ENCODE results near the gene ITPRIP.

The ITPRIP gene

DNA sequence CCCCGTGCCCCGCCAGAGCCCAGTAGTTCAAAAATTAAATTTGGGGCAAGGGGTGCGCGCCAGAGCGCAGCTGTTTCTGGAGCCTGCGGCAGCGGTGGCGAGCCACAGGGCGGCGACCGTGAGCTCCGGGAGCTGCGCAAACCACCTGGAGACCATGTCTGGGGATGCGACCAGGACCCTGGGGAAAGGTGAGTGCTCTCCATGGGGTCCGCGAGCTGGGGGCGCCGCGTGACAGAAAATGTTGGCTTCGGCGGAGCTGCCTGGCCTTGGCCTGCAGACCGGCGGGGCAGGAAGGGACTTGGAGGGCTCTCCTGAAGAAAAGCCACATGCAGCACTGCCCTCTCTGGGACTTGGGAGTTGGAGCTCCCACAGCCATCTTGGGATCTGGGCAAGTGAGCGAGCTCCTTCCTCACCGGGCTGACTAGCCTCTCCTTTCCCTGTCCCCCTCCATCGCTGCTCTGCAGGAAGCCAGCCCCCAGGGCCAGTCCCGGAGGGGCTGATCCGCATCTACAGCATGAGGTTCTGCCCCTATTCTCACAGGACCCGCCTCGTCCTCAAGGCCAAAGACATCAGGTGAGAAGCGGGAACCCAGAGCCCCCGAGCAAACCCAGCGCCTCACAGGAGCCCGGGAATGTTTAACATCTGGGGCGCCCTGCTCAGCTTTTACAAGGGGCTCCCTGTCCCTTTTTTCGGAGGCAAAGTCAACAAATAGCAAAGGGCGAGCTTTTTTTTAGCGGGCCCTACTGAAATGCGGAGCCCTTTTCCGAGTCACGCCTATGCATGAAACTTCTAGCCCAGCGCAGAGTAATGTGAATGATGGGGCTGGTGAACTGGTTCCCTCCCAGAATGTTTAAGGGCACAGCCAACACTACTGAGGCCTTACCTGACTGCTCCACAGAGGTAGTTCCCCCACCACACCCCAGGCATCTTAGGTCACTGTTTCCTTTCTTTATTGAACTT, 63.2 kb downstream of the ITPRIP start:
- DNase-seq (ENCODE audit: insufficient read length, low spot score) (peak; percentile 60), FAIRE-seq (peak; percentile 72)

DNA sequence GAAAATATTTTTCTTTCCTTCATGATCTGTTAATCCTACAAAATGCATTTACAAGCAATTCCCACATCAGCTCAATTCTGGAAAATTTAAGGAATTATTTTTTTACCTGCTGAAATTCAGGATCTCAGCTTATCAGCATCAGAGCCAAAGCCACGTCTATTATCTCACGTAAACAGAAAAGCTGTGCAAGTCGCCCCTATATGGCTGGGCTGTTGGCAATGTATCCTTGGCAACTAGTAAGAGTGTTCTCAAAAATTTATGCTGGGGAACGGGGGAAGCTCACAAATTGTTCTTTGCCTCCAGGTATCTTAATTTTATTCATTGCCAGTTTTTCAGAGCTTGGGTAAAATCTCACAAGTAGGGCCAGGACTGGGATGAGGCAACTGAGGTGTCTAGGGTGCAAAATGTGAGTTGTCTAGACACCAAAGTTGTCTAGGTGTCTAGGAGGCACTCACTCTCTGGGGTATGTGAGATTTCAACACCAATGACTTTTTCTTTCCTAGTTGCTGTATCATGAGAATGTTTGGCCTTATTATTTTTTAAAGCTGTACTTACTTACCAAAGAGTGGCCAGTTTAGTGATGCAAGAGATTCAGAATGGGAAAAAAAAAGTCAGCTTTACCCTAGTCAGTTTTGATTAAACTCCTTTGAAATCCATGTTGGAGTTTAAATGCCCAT, 64.2 kb downstream of the ITPRIP start:
- FAIRE-seq, result no peak
- DNase-seq (ENCODE audit: insufficient read length, low spot score), result no peak
- TF ChIP-seq TAF1 (IDR thresholded peaks at IDR 0.05; ENCODE audit: low read depth, low read length) (no peak), POU2F2 (IDR thresholded peaks at IDR 0.05; ENCODE audit: low read depth, low read length) (no peak), POLR2AphosphoS5 (IDR thresholded peaks at IDR 0.05; ENCODE audit: low read depth, low read length) (no peak), POLR2A (IDR thresholded peaks at IDR 0.05; ENCODE audit: low read depth, low read length) (no peak)

More for the DNA sequence above, 63.2 kb downstream of the ITPRIP start:
- no peak for TF ChIP-seq POLR2A (IDR thresholded peaks at IDR 0.05; ENCODE audit: low read depth, low read length)
- no peak for TF ChIP-seq SPI1 (IDR thresholded peaks at IDR 0.05; ENCODE audit: low read depth, low read length)
- no peak for TF ChIP-seq POLR2AphosphoS5 (IDR thresholded peaks at IDR 0.05; ENCODE audit: low read depth, low read length)

DNA sequence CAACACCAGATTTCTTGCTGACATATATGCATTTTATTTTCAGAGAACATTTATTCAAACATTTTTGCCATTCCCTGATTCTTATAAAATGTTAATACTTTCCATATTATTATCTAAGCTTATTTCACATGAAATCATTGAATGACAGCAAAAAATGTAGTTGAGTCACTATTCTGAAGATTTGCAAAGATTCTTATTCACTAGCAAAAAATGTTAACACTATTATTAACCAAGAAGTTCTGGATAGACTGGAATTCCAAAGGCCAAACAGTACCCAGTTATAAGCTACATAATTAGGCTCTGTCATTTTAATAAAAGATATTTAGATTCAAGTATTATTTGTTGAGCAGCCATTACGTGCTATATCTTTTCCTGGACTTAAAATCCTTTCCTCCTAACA, 65.0 kb downstream of the ITPRIP start:
- DNase-seq (ENCODE audit: insufficient read length, low spot score) (no peak), FAIRE-seq (no peak)
- TF ChIP-seq TAF1 (IDR thresholded peaks at IDR 0.05; ENCODE audit: low read depth, low read length), result no peak
- TF ChIP-seq SPI1 (IDR thresholded peaks at IDR 0.05; ENCODE audit: low read depth, low read length), result no peak
- no peak for TF ChIP-seq POU2F2 (IDR thresholded peaks at IDR 0.05; ENCODE audit: low read depth, low read length)
- TF ChIP-seq PAX5 (IDR thresholded peaks at IDR 0.05; ENCODE audit: insufficient read depth, low read length, severe bottlenecking), result no peak
- TF ChIP-seq POLR2AphosphoS5 (IDR thresholded peaks at IDR 0.05; ENCODE audit: low read depth, low read length), result no peak
- no peak for TF ChIP-seq POLR2A (IDR thresholded peaks at IDR 0.05; ENCODE audit: low read depth, low read length)

DNA sequence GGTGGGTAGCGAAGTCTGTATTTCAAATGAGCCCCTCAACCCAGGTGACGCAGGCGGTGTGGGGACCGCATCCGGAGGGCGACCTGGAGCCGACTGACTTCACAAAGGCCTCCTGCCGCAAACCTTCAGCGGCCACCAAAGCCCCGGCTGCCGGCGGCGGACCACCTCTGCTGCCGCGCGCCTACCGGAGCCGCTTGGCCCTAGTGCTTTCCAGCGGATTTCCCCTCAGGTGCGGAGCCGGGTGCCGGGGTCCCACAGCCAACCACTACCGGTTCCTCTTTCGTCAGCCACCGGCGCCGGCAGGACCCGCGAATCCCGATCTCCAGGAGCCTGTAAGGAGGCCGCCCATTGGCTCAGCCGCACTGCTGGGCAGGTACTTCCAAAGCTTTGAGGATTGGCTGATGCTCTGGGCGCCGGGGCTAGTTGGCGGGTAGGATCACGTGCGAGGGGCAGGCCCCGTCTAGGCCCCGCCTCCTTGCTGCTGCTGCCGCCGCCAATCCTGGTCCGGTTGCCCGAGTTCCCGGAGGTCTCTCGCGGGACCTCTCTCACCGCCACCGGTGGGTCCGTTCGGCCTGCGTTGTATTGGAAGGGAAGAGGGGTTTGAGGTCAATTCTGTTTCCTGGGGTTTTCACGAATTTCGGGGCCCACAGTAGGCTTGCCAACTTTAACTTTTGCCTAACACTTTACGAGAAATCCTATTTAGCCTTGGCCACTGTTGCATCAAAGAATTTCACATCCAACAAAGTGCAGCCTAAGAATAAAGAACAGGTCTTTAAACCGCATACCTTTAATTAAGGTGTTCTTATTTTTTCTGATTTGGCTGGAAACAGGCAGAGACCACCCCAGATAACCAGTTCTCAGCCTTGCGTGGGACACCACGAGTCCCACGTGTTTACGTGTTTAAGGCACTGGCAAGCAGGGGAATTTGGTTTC, 69.3 kb downstream of the ITPRIP start, which contains the start of gene GSTO2:
TSS of gene GSTO2 (plus strand) at position 472 of the 933 bp plus-strand sequence. CDS start 5,732 bp downstream, outside the sequence.
- DNase-seq (ENCODE audit: insufficient read length, low spot score) (peak; percentile 98), FAIRE-seq (peak; percentile 98)
- TF ChIP-seq SPI1 (IDR thresholded peaks at IDR 0.05; ENCODE audit: low read depth, low read length) (peak; percentile 72), TAF1 (IDR thresholded peaks at IDR 0.05; ENCODE audit: low read depth, low read length) (peak; percentile 67), PAX5 (IDR thresholded peaks at IDR 0.05; ENCODE audit: insufficient read depth, low read length, severe bottlenecking) (no peak), POU2F2 (IDR thresholded peaks at IDR 0.05; ENCODE audit: low read depth, low read length) (peak; percentile 64; the same call in 1 of the 2 replicates), POLR2AphosphoS5 (IDR thresholded peaks at IDR 0.05; ENCODE audit: low read depth, low read length) (peak; percentile 89), POLR2A (IDR thresholded peaks at IDR 0.05; ENCODE audit: low read depth, low read length) (peak; percentile 87)

DNA sequence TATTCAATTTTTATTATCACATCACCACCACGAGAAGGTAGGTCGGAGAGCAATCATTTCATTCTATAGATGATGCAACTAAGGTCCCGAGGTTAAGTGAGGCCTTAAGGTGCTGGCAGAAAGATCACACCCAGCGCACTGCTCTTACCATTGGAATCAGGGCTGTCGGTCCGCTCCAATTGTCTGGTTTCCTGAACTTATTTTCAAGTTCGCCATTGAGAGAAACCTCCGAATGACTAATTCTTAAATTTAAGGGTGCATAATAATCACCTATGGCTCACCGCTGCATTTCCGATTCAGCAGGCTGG, 69.9 kb downstream of the ITPRIP start:
- DNase-seq (ENCODE audit: insufficient read length, low spot score), result no peak
- TF ChIP-seq POU2F2 (IDR thresholded peaks at IDR 0.05; ENCODE audit: low read depth, low read length) (no peak), SPI1 (IDR thresholded peaks at IDR 0.05; ENCODE audit: low read depth, low read length) (no peak), TAF1 (IDR thresholded peaks at IDR 0.05; ENCODE audit: low read depth, low read length) (no peak), PAX5 (IDR thresholded peaks at IDR 0.05; ENCODE audit: insufficient read depth, low read length, severe bottlenecking) (no peak), POLR2AphosphoS5 (IDR thresholded peaks at IDR 0.05; ENCODE audit: low read depth, low read length) (no peak), POLR2A (IDR thresholded peaks at IDR 0.05; ENCODE audit: low read depth, low read length) (no peak)
- FAIRE-seq, result no peak

DNA sequence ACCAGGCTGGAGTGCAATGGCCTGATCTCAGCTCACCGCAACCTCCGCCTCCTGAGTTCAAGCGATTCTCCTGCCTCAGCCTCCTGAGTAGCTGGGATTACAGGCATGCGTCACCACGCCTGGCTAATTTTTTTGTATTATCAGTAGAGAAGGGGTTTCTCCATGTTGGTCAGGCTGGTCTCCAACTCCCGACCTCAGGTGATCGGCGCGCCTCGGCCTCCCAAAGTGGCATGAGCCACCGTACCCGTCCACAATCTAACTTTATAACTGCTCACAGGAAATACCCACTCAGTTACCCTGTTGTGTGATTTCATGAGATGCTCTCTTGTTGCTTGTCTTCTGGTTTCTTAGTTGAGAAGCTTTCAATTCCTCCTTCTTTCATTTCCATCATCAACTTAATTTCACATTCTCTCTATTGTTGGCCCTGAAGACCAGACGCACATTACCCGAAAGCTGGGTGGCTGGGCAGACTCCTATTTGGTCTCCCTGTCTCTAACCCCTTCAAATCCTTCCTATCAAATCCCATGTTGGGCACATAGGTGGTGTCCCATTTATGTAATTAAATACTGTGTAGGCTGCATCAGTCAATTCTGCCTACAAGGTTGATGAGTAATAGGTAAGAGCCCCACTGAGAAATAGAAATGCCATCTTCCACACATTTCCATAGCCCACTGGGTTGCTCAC, 70.4 kb downstream of the ITPRIP start:
- TF ChIP-seq POU2F2 (IDR thresholded peaks at IDR 0.05; ENCODE audit: low read depth, low read length) (no peak), PAX5 (IDR thresholded peaks at IDR 0.05; ENCODE audit: insufficient read depth, low read length, severe bottlenecking) (no peak), SPI1 (IDR thresholded peaks at IDR 0.05; ENCODE audit: low read depth, low read length) (peak; percentile 40; the same call in 1 of the 2 replicates)
- DNase-seq (ENCODE audit: insufficient read length, low spot score) (no peak), FAIRE-seq (no peak)

DNA sequence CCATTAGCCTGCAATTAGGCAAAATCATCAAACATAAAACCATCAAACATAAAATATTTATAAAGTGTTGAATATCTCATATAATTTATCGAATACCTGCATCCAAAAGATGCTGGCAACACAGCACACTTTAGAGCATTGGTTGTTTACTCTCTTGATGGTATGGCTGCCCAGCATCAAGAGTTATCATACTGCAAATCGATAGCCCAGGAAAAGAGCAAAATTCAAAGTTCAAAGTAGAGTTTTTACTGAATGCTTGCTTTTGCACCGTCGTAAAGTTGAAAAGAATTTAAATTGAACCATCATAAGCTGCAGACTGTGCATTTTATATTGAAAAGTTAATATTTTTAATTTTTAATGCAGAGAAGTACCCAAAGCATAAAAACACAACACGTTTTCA, 73.5 kb downstream of the ITPRIP start:
- no peak for FAIRE-seq
- TF ChIP-seq PAX5 (IDR thresholded peaks at IDR 0.05; ENCODE audit: insufficient read depth, low read length, severe bottlenecking), result no peak
- TF ChIP-seq TAF1 (IDR thresholded peaks at IDR 0.05; ENCODE audit: low read depth, low read length), result no peak
- no peak for TF ChIP-seq POU2F2 (IDR thresholded peaks at IDR 0.05; ENCODE audit: low read depth, low read length)
- TF ChIP-seq POLR2AphosphoS5 (IDR thresholded peaks at IDR 0.05; ENCODE audit: low read depth, low read length), result no peak
- TF ChIP-seq POLR2A (IDR thresholded peaks at IDR 0.05; ENCODE audit: low read depth, low read length), result no peak
- TF ChIP-seq SPI1 (IDR thresholded peaks at IDR 0.05; ENCODE audit: low read depth, low read length), result no peak
- no peak for DNase-seq (ENCODE audit: insufficient read length, low spot score)

DNA sequence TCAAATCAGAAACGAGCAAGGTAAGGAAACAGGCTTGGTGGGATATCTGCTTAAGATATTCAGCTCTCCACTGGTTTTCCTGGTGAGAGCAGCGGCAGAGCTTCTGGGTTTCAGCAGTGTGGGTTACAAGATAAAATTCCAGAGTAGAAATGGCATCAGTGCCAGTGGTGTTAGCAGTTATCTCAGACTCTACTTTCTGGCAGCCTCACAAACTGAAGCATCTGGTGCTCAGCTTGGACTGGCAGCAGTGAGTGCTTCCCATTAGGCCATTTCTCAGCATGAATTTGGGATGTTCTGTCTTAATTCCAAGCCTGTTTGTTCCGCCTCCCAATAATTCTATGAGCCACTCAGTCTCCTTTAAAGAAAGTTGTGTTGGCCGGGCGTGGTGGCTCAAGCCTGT, 76.2 kb downstream of the ITPRIP start:
- TF ChIP-seq POLR2A (IDR thresholded peaks at IDR 0.05; ENCODE audit: low read depth, low read length) (no peak), SPI1 (IDR thresholded peaks at IDR 0.05; ENCODE audit: low read depth, low read length) (no peak), TAF1 (IDR thresholded peaks at IDR 0.05; ENCODE audit: low read depth, low read length) (no peak), PAX5 (IDR thresholded peaks at IDR 0.05; ENCODE audit: insufficient read depth, low read length, severe bottlenecking) (no peak), POLR2AphosphoS5 (IDR thresholded peaks at IDR 0.05; ENCODE audit: low read depth, low read length) (no peak), POU2F2 (IDR thresholded peaks at IDR 0.05; ENCODE audit: low read depth, low read length) (no peak)
- DNase-seq (ENCODE audit: insufficient read length, low spot score), result no peak
- FAIRE-seq, result no peak

Data from GM12891 (cell line).